Neural cell (in vitro differentiated cells): Measurements from ENCODE around the gene NKD1.

ENCODE experiments used
- MXI1 ChIP-seq: fragments of 450-650 bp; conservative IDR thresholded peaks from 2 replicates; pipeline ENCODE4 v1.6.1; 2014; ENCODE audit warnings: antibody characterized with exemption, mild to moderate bottlenecking; ENCODE audit not compliant: poor library complexity, severe bottlenecking
- POLR2AphosphoS5 ChIP-seq: IDR thresholded peaks from 2 replicates; pipeline ENCODE4 v1.6.1; 2012
- TAF1 ChIP-seq: IDR thresholded peaks from 2 replicates; pipeline ENCODE4 v1.6.1; 2012; ENCODE audit warnings: low read depth
- TF ChIP-seq, protein P1 (sequence below): fragments of 450-650 bp; IDR thresholded peaks from 2 replicates; pipeline ENCODE4 v1.5.1; 2014; ENCODE audit warnings: antibody characterized with exemption, mild to moderate bottlenecking, moderate library complexity; ENCODE audit not compliant: poor library complexity, severe bottlenecking

GRCh38 chr16:50675686-50676610 is 127.8 kb downstream of the NKD1 start:
- TF ChIP-seq, protein P1, sequence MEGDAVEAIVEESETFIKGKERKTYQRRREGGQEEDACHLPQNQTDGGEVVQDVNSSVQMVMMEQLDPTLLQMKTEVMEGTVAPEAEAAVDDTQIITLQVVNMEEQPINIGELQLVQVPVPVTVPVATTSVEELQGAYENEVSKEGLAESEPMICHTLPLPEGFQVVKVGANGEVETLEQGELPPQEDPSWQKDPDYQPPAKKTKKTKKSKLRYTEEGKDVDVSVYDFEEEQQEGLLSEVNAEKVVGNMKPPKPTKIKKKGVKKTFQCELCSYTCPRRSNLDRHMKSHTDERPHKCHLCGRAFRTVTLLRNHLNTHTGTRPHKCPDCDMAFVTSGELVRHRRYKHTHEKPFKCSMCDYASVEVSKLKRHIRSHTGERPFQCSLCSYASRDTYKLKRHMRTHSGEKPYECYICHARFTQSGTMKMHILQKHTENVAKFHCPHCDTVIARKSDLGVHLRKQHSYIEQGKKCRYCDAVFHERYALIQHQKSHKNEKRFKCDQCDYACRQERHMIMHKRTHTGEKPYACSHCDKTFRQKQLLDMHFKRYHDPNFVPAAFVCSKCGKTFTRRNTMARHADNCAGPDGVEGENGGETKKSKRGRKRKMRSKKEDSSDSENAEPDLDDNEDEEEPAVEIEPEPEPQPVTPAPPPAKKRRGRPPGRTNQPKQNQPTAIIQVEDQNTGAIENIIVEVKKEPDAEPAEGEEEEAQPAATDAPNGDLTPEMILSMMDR: no peak
- TF ChIP-seq TAF1 (no peak), POLR2AphosphoS5 (no peak), MXI1 (no peak)
